PC-3 (cell line): ENCODE measurements around the gene TRMT10C. TPM values are rescaled to one million over a fixed set of nuclear protein-coding genes. Genes with fewer than 3 reads are reported as not detected.
"Not testable (repeated sequence)": the region's sequence is repeated elsewhere in the genome, so short reads cannot be mapped to it uniquely, and the experiment has no call there.

Experiments
- ATAC-seq: fragments of 200-7000 bp; cut with Tn5 transposase; 2 replicates; pipeline ENCODE4 v1.9.1; 2020; ENCODE audit warnings: mild to moderate bottlenecking, moderate library complexity
- BruUV-seq: library from RNA; stranded (reverse); fragments of 400-500 nt; replicated peaks from 2 replicates; lab custom pipeline; 2021; lab: Mats Ljungman, UMichigan
- CTCF ChIA-PET: fragments of 300-600 bp; sonication (Branson Sonifier 250); formaldehyde crosslinking; loops from one replicate; lab custom pipeline; 2022; ENCODE audit warnings: antibody characterized with exemption; lab: Charles Lee
- POLR2A ChIA-PET: fragments of 300-600 bp; sonication (Branson Sonifier 250); formaldehyde crosslinking; loops from one replicate; lab custom pipeline; 2022; ENCODE audit warnings: antibody characterized with exemption; ENCODE audit not compliant: unreplicated experiment; lab: Charles Lee
- DNase-seq: peaks from one replicate; pipeline ENCODE4 v3.0.0-alpha.2; 2015
- H2AFZ ChIP-seq: fragments of 300-600 bp; sonication (generic); 2 replicates; pipeline ENCODE4 v1.6.0; 2016; ENCODE audit warnings: antibody characterized with exemption, low read length
- H3F3A ChIP-seq: fragments of 300-600 bp; sonication (generic); one replicate; pipeline ENCODE4 v1.6.0; 2017; ENCODE audit warnings: antibody characterized with exemption, low read length, control low read depth, mild to moderate bottlenecking; ENCODE audit not compliant: unreplicated experiment
- H3K27ac ChIP-seq: fragments of 300-600 bp; sonication (generic); 2 replicates; pipeline ENCODE4 v1.5.1; 2016; ENCODE audit warnings: mild to moderate bottlenecking, low read length
- H3K27me3 ChIP-seq: fragments of 300-600 bp; sonication (generic); 2 replicates; pipeline ENCODE4 v1.6.1; 2016; ENCODE audit warnings: low read length, mixed read lengths
- H3K36me3 ChIP-seq: fragments of 300-600 bp; sonication (generic); 2 replicates; pipeline ENCODE4 v1.6.1; 2016; ENCODE audit warnings: low read depth, mixed run types, low read length, mixed read lengths
- H3K4me1 ChIP-seq: fragments of 300-600 bp; sonication (generic); 2 replicates; pipeline ENCODE4 v1.5.1; 2016; ENCODE audit warnings: low read length; ENCODE audit not compliant: insufficient read depth
- H3K4me2 ChIP-seq: fragments of 300-600 bp; sonication (generic); 2 replicates; pipeline ENCODE4 v1.6.0; 2016; ENCODE audit warnings: low read length
- H3K4me3 ChIP-seq: fragments of 300-600 bp; sonication (generic); 2 replicates; pipeline ENCODE4 v1.5.1; 2016; ENCODE audit warnings: mild to moderate bottlenecking, low read length, mixed read lengths
- H3K79me2 ChIP-seq: fragments of 300-600 bp; sonication (generic); 2 replicates; pipeline ENCODE4 v1.6.1; 2017; ENCODE audit warnings: low read length, mixed read lengths
- H3K9ac ChIP-seq: fragments of 300-600 bp; sonication (generic); 2 replicates; pipeline ENCODE4 v1.6.0; 2016; ENCODE audit warnings: mild to moderate bottlenecking, low read length
- H3K9me2 ChIP-seq: fragments of 300-600 bp; sonication (generic); replicated peaks from 2 replicates; pipeline ENCODE4 v1.6.1; 2016; ENCODE audit warnings: mixed run types, low read length, mixed read lengths
- H3K9me3 ChIP-seq: fragments of 300-600 bp; sonication (generic); 2 replicates; pipeline ENCODE4 v1.6.1; 2016; ENCODE audit warnings: low read length, mixed read lengths
- H4K20me1 ChIP-seq: fragments of 300-600 bp; sonication (generic); 2 replicates; pipeline ENCODE4 v1.6.1; 2016; ENCODE audit warnings: low read length, mixed read lengths
- EZH2 ChIP-seq: fragments of 300-600 bp; sonication (generic); IDR thresholded peaks from one replicate; pipeline ENCODE4 v1.6.1; 2017; ENCODE audit warnings: antibody characterized with exemption, mild to moderate bottlenecking, low read length; ENCODE audit not compliant: unreplicated experiment
- EZH2phosphoT487 ChIP-seq: fragments of 300-600 bp; sonication (generic); IDR thresholded peaks from 2 replicates; pipeline ENCODE4 v1.6.1; 2018; ENCODE audit warnings: mild to moderate bottlenecking, antibody characterized with exemption, low read length, borderline replicate concordance
- intact Hi-C: fragments of 100-400 bp; cut with micrococcal nuclease; formaldehyde crosslinking; loops from 2 replicates; pipeline ENCODE4 v1.9.0; 2023
- total RNA-seq: library from RNA; depleted of rRNA; stranded (reverse); fragments of >200 nt; gene quantifications from 2 replicates; pipeline ENCODE4 v1.2.3, GENCODE V29; 2014
- TF ChIP-seq, protein P1 (sequence below): fragments of 300-600 bp; sonication (generic); conservative IDR thresholded peaks from 2 replicates; pipeline ENCODE4 v1.5.1; 2017; ENCODE audit warnings: antibody characterized with exemption, low read depth, mild to moderate bottlenecking, low read length

TRMT10C gene
- total RNA-seq, 1 experiment from 2014 or later: 35.2 TPM

DNA sequence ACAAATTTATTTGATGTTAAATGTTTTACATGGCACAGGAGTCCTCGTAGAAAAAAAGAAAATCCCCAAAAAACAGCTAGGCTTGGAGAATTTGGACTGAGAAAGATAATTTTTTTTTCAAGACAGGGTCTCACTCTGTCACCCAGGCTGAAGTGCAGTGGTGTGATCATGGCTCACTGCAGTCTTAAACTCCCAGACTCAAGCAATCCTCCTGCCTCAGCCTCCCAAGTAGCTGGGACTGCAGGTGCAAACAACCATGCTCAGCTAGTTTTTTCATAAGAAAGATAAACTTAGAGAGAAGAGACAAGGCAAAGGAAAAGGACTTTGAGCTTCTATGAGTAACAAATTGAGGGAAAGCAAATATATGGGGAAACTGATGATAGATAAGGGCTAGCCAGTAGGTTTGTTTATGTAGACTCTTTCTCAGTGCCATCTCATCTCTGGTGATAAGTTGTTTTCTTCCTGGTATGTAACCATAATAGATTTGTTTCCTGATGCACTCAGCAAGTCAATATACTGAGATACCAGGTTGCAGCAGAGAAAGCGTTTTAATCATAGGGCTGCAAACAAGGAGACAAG lies 13.1 kb upstream of the TRMT10C start:
- Histone ChIP-seq H4K20me1 (no peaks in the 10 kb centered on the region), H3K4me3 (no peak overlapping the region), H3K27ac (no peak overlapping the region), H3K9me2 (no peaks in the 10 kb centered on the region), H2AFZ (no peak overlapping the region), H3K27me3 (no peaks in the 10 kb centered on the region), H3F3A (no peaks in the 10 kb centered on the region), H3K79me2 (no peaks in the 10 kb centered on the region), H3K4me2 (no peak overlapping the region), H3K9me3 (no peaks in the 10 kb centered on the region), H3K36me3 (no peaks in the 10 kb centered on the region), H3K4me1 (no peaks in the 10 kb centered on the region), H3K9ac (no peak overlapping the region)
- DNase-seq (no peak), ATAC-seq (no peak)
- intact Hi-C loops: loop anchor here (10.0 kb wide), 1 partner anchor 134 kb away; no protein-coding TSS in a partner anchor
- ChIA-PET CTCF (no interaction called here), POLR2A (no interaction called here)
- no TSS peak for BruUV-seq
- TF ChIP-seq, protein P1, sequence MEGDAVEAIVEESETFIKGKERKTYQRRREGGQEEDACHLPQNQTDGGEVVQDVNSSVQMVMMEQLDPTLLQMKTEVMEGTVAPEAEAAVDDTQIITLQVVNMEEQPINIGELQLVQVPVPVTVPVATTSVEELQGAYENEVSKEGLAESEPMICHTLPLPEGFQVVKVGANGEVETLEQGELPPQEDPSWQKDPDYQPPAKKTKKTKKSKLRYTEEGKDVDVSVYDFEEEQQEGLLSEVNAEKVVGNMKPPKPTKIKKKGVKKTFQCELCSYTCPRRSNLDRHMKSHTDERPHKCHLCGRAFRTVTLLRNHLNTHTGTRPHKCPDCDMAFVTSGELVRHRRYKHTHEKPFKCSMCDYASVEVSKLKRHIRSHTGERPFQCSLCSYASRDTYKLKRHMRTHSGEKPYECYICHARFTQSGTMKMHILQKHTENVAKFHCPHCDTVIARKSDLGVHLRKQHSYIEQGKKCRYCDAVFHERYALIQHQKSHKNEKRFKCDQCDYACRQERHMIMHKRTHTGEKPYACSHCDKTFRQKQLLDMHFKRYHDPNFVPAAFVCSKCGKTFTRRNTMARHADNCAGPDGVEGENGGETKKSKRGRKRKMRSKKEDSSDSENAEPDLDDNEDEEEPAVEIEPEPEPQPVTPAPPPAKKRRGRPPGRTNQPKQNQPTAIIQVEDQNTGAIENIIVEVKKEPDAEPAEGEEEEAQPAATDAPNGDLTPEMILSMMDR: no peak
- TF ChIP-seq EZH2 (no peak), EZH2phosphoT487 (no peak)

DNA sequence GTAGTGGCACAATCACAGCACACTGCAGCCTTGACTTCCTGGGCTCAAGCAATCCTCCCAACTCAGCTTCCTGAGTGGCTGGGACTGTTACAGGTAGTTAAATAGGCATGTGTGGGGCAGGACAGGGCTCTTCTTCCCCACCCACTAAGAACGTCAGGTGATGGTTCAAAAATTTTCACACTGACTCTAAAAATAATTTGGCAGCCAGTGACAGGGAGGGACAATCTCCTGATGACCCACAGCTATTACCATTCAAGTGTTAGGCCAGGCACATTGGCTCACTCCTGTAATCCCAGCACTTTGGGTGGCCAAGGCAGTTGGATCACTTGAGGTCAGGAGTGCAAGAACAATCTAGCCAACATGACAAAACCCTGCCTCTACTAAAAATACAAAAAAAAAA lies 12.2 kb upstream of the TRMT10C start:
- no TSS peak for BruUV-seq
- POLR2A ChIA-PET: no interaction called here
- Histone ChIP-seq H3K4me2 (no peak overlapping the region), H3K27me3 (no peaks in the 10 kb centered on the region), H3K4me1 (no peaks in the 10 kb centered on the region), H2AFZ (no peak overlapping the region), H3K36me3 (no peaks in the 10 kb centered on the region), H3K9me3 (no peaks in the 10 kb centered on the region), H3K4me3 (no peak overlapping the region), H3K9me2 (no peaks in the 10 kb centered on the region), H3F3A (no peaks in the 10 kb centered on the region), H4K20me1 (no peaks in the 10 kb centered on the region), H3K27ac (no peak overlapping the region), H3K79me2 (no peaks in the 10 kb centered on the region), H3K9ac (no peak overlapping the region)
- CTCF ChIA-PET: no interaction called here
- TF ChIP-seq EZH2phosphoT487: no peak
- TF ChIP-seq, protein P1: no peak
- TF ChIP-seq EZH2: no peak
- no peak for DNase-seq
- ATAC-seq: no peak
- intact Hi-C loops: loop anchor here (10.0 kb wide), 1 partner anchor 135 kb away; no protein-coding TSS in a partner anchor

DNA sequence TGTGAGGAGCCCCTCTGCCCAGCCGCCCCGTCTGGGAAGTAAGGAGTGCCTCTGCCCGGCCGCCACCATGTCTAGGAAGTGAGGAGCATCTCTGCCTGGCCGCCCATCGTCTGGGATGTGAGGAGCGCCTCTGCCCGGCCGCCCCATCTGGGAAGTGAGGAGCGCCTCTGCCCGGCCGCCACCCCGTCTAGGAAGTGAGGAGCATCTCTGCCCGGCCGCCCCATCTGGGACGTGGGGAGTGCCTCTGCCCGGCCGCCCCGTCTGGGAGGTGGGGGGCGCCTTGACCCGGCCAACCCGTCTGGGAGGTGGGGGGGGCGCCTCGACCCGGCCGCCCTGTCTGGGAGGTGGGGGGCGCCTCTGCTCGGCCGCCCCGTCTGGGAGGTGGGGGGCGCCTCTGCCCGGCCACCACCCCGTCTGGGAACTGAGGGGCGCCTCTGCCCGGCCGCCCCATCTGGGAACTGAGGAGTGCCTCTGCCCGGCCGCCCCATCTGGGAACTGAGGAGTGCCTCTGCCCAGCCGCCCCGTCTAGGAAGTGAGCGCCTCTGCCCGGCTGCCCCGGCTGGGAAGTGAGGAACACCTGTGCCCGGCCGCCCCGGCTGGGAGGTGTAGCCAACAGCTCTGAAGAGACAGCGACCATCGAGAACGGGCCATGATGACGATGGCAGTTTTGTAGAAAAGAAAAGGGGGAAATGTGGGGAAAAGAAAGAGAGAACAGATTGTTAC lies 10.1 kb upstream of the TRMT10C start:
- H3K27me3 ChIP-seq, CTCF ChIA-PET, ATAC-seq: not testable (repeated sequence)

DNA sequence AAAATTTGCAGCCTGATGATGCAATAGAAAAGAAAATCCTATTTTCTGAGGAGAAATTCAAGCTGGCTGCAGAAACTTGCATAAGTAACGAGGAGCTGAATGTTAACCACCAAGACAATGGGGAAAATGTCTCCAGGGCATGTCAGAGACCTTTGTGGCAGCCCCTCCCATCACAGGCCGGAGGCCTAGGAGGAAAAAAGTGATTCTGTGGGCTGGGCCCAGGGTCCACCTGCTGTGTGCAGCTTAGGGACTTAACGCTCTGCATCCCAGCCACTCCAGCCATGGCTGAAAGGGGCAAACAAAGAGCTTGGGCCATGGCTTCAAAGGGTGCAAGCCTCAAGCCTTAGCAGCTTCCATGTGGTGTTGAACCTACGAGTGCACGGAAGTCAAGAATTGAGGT lies 8.3 kb upstream of the TRMT10C start:
- H2AFZ ChIP-seq, H3K4me2 ChIP-seq, CTCF ChIA-PET, BruUV-seq, H3K27me3 ChIP-seq, DNase-seq, H3K9ac ChIP-seq, ATAC-seq, POLR2A ChIA-PET, H3K4me1 ChIP-seq, H3K27ac ChIP-seq, H3F3A ChIP-seq, intact Hi-C loops, H3K4me3 ChIP-seq, H3K36me3 ChIP-seq, H3K79me2 ChIP-seq, H3K9me2 ChIP-seq, H4K20me1 ChIP-seq, H3K9me3 ChIP-seq: not testable (repeated sequence)

More for the DNA sequence above, 10.1 kb upstream of the TRMT10C start:
- H3K27ac ChIP-seq, H3K4me3 ChIP-seq, H4K20me1 ChIP-seq, BruUV-seq, H3K9ac ChIP-seq, H3K4me2 ChIP-seq, POLR2A ChIA-PET, H3K9me3 ChIP-seq, H3K9me2 ChIP-seq, H2AFZ ChIP-seq, DNase-seq, intact Hi-C loops, H3K79me2 ChIP-seq, H3K36me3 ChIP-seq, H3F3A ChIP-seq, H3K4me1 ChIP-seq: not testable (repeated sequence)
